Osteoblast (primary cell): ENCODE measurements around the gene RALGPS2. TPM values are rescaled to one million over a fixed set of nuclear protein-coding genes. Genes with fewer than 3 reads are reported as not detected.

Experiments
- DNase-seq: peaks from one replicate; pipeline ENCODE4 v3.0.0; 2011; ENCODE audit warnings: low spot score, mixed read lengths; ENCODE audit not compliant: insufficient read length; ENCODE audit errors: missing footprints
- H2AFZ ChIP-seq: 2 replicates; pipeline ENCODE4 v1.6.0; 2011; ENCODE audit warnings: mild to moderate bottlenecking, low read length
- H3K27ac ChIP-seq: 2 replicates; pipeline ENCODE4 v1.5.1; 2011; ENCODE audit warnings: mild to moderate bottlenecking, low read depth, low read length, moderate library complexity
- H3K27me3 ChIP-seq: 2 replicates; pipeline ENCODE4 v1.6.0; 2012; ENCODE audit warnings: mild to moderate bottlenecking, control low read depth, inconsistent platforms, low read length, moderate library complexity; ENCODE audit not compliant: insufficient read depth
- H3K36me3 ChIP-seq: 2 replicates; pipeline ENCODE4 v1.5.1; 2011; ENCODE audit warnings: mild to moderate bottlenecking, low read length, control low read depth, moderate library complexity; ENCODE audit not compliant: insufficient read depth
- H3K4me1 ChIP-seq: 2 replicates; pipeline ENCODE4 v1.5.1; 2011; ENCODE audit warnings: mild to moderate bottlenecking, low read length, control low read depth, moderate library complexity; ENCODE audit not compliant: insufficient read depth
- H3K4me2 ChIP-seq: 2 replicates; pipeline ENCODE4 v1.6.0; 2011; ENCODE audit warnings: mild to moderate bottlenecking, low read length; ENCODE audit not compliant: insufficient read depth
- H3K4me3 ChIP-seq: fragments of 200-600 bp; sonication (generic); 3 replicates; pipeline ENCODE4 v1.5.1; 2012; ENCODE audit warnings: mild to moderate bottlenecking, low read length, inconsistent platforms; ENCODE audit not compliant: insufficient read depth
- H3K79me2 ChIP-seq: 2 replicates; pipeline ENCODE4 v1.6.0; 2012; ENCODE audit warnings: mild to moderate bottlenecking, low read length, control low read depth, inconsistent platforms; ENCODE audit not compliant: insufficient read depth
- H3K9me3 ChIP-seq: 2 replicates; pipeline ENCODE4 v1.5.1; 2011; ENCODE audit warnings: low read depth, low read length, control low read depth
- H4K20me1 ChIP-seq: 2 replicates; pipeline ENCODE4 v1.6.0; 2012; ENCODE audit warnings: mild to moderate bottlenecking, low read length, control low read depth; ENCODE audit not compliant: insufficient read depth
- CTCF ChIP-seq: IDR thresholded peaks from 2 replicates; pipeline ENCODE4 v1.5.1; 2011; ENCODE audit warnings: mild to moderate bottlenecking, low read depth, low read length, moderate library complexity; ENCODE audit errors: extremely low read depth
- total RNA-seq: library from RNA; depleted of rRNA; stranded (reverse); fragments of >200 nt; gene quantifications from 2 replicates; pipeline ENCODE4 v1.2.3, GENCODE V29; 2012

RALGPS2 gene
- 40.2 and 48.0 TPM in 2 replicates for total RNA-seq

- Histone ChIP-seq H3K27me3 (no peaks in the 10 kb centered on the region), H3K4me2 (peak within 1 kb of the TSS; percentile 88), H3K4me3 (peak within 1 kb of the TSS; percentile 86), H3K79me2 (peaks cover 38% of the 10 kb centered on the region), H3K27ac (peak within 1 kb of the TSS; percentile 54), H2AFZ (peak within 1 kb of the TSS; percentile 91), H3K9me3 (no peaks in the 10 kb centered on the region), H3K4me1 (peaks cover 8% of the 10 kb centered on the region), H4K20me1 (no peaks in the 10 kb centered on the region), H3K36me3 (no peaks in the 10 kb centered on the region)
- peak; percentile 97 for DNase-seq
- TF ChIP-seq CTCF, result no peak
Observed at GRCh38 chr1:178724728-178725465, at the start of gene RALGPS2. RALGPS2 (plus strand) TSS chr1:178725244; CDS start chr1:178776765, 51,521 bp downstream.

GRCh38 chr1:178679237-178679636, 45.8 kb upstream of the RALGPS2 start:
- Histone ChIP-seq H3K79me2 (no peaks in the 10 kb centered on the region), H3K36me3 (no peaks in the 10 kb centered on the region), H3K27me3 (no peaks in the 10 kb centered on the region), H3K4me2 (no peak overlapping the region), H3K27ac (no peak overlapping the region), H2AFZ (no peak overlapping the region), H3K4me1 (peaks cover 14% of the 10 kb centered on the region), H3K9me3 (no peaks in the 10 kb centered on the region), H3K4me3 (no peak overlapping the region), H4K20me1 (no peaks in the 10 kb centered on the region)
- no peak for DNase-seq
- TF ChIP-seq CTCF, result no peak

- no peak for DNase-seq
- Histone ChIP-seq H4K20me1 (no peaks in the 10 kb centered on the region), H3K4me2 (no peak overlapping the region), H3K36me3 (no peaks in the 10 kb centered on the region), H3K27me3 (no peaks in the 10 kb centered on the region), H3K4me3 (no peak overlapping the region), H3K79me2 (no peaks in the 10 kb centered on the region), H3K9me3 (no peaks in the 10 kb centered on the region), H2AFZ (peak overlapping the region; percentile 3), H3K27ac (no peak overlapping the region), H3K4me1 (peaks cover 23% of the 10 kb centered on the region)
- no peak for TF ChIP-seq CTCF
Observed at GRCh38 chr1:178682429-178682828, 42.6 kb upstream of the RALGPS2 start.

GRCh38 chr1:178682886-178683285, 42.2 kb upstream of the RALGPS2 start:
- no peaks in the 10 kb centered on the region for H3K79me2 ChIP-seq
- no peaks in the 10 kb centered on the region for H4K20me1 ChIP-seq
- TF ChIP-seq CTCF, result no peak
- no peaks in the 10 kb centered on the region for H3K36me3 ChIP-seq
- H3K27me3 ChIP-seq, result no peaks in the 10 kb centered on the region
- peak overlapping the region; percentile 3 for H2AFZ ChIP-seq
- no peak for DNase-seq
- peaks cover 23% of the 10 kb centered on the region for H3K4me1 ChIP-seq
- no peaks in the 10 kb centered on the region for H3K9me3 ChIP-seq
- no peak overlapping the region for H3K27ac ChIP-seq
- no peak overlapping the region for H3K4me2 ChIP-seq
- no peak overlapping the region for H3K4me3 ChIP-seq
